Kidney epithelial cell (primary cell): ENCODE measurements around the gene AKT1. TPM values are rescaled to one million over a fixed set of nuclear protein-coding genes. Genes with fewer than 3 reads are reported as not detected.
"Not testable (repeated sequence)": the region's sequence is repeated elsewhere in the genome, so short reads cannot be mapped to it uniquely, and the experiment has no call there.

Experiments
- DNase-seq: peaks from one replicate; pipeline ENCODE4 v3.0.0-alpha.2; 2010; ENCODE audit warnings: low read depth
- H3K27me3 ChIP-seq: 2 replicates; pipeline ENCODE4 v1.6.0; 2011; ENCODE audit warnings: low read length; ENCODE audit not compliant: control insufficient read depth, insufficient read depth
- H3K36me3 ChIP-seq: 2 replicates; pipeline ENCODE4 v1.5.1; 2011; ENCODE audit warnings: low read length; ENCODE audit not compliant: control insufficient read depth, insufficient read depth
- H3K4me3 ChIP-seq: 2 replicates; pipeline ENCODE4 v1.5.1; 2011; ENCODE audit warnings: low read depth, mild to moderate bottlenecking, control low read depth, low read length
- CTCF ChIP-seq: IDR thresholded peaks from 2 replicates; pipeline ENCODE4 v1.5.1; 2011; ENCODE audit warnings: mild to moderate bottlenecking, moderate library complexity, low read length, control low read depth, inconsistent platforms; ENCODE audit not compliant: insufficient read depth, poor library complexity, severe bottlenecking
- total RNA-seq: library from RNA; depleted of rRNA; stranded (reverse); fragments of >200 nt; gene quantifications from 2 replicates; pipeline ENCODE4 v1.2.3, GENCODE V29; 2015

Gene AKT1
- total RNA-seq, 1 donor from 2014 or later, result 144 TPM

- TF ChIP-seq CTCF, result peak; percentile 86
- Histone ChIP-seq H3K27me3 (no peaks in the 10 kb centered on the region), H3K4me3 (no peak overlapping the region), H3K36me3 (no peaks in the 10 kb centered on the region)
- DNase-seq, result no peak
Observed at GRCh38 chr14:104820669-104821228, 25.2 kb upstream of the AKT1 start.

DNA sequence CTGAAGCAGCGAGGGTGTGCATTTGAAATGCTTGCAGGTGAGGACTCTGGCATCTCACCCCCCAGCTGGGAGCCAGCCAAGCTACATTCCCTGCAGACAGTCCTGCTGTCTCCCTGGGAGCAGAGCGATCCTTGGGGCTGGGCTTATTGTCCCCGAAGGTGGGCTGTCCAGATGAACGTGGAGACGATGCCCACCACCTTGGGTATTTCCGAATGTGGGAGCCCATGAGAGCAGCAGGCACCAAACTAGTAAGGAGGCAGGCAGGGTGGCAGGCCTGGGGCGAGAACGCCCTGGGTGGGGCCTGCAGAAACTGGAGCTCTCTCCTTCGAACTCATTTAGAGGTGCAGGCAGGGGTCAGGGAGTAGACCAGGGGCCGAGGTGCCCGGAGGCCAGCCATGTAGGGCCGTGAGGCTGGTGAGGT lies 23.8 kb upstream of the AKT1 start:
- no peaks in the 10 kb centered on the region for H3K27me3 ChIP-seq
- no peak for DNase-seq
- H3K4me3 ChIP-seq, result no peak overlapping the region
- H3K36me3 ChIP-seq, result no peaks in the 10 kb centered on the region
- no peak for TF ChIP-seq CTCF

DNA sequence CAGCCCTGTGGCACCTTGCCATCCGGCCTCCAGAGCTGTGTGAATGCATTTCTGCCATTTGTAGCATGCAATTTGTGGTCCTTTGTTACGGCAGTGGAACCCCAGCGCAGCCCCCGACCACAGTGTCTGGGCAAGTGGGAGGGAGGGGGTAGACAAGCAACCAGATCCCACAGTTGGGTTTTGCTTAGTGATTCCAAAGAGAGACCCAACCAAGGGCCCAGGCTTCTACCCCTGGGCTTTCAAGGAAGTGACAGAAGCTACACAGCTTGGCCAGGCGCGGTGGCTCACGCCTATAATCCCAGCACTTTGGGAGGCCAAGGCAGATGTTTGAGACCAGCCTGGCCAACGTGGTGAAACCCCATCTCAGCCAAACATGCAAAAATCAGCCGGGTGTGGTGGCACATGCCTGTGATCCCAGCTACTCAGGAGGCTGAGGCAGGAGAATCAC lies 23.2 kb upstream of the AKT1 start:
- H3K4me3 ChIP-seq, result no peak overlapping the region
- H3K27me3 ChIP-seq, result no peaks in the 10 kb centered on the region
- TF ChIP-seq CTCF, result no peak
- H3K36me3 ChIP-seq, result no peaks in the 10 kb centered on the region
- DNase-seq, result no peak

DNA sequence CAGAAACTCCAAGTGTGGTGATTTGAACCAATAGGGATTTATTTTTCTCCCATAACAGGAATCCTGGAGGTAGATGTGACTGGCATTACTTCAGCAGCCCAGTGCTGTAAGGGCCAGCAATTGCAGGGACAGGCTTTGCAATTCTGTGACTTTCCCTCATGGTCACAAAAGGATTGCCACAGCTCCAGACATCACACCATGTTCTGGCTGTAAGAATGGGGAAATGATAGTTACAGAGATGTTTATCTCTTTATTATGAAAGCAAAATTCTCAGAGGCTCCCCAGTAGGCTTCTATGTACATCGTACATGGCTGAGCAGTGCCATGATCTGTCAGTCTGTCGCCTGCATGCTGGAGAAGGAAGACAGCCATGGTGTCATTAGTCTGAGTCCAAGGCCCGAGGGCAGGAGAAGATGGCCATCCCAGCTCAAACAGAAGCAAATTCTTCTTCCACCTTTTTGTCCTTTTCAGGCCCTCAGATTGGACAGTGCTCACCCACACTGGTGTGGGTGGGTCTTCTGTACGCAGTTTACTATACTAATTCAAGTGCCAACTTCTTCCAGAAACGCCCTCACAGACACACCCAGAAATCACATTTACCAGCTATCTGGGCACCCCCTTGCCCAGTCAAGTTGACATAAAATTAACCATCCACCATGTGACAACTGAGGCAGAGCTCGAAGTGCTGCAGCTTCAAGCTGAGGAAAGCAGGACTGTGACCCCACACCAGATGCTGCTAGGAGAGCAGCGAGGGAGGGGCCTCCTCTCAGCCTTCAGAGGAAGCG lies 22.6 kb upstream of the AKT1 start:
- no peak for TF ChIP-seq CTCF
- Histone ChIP-seq H3K4me3 (no peak overlapping the region), H3K27me3 (no peaks in the 10 kb centered on the region), H3K36me3 (no peaks in the 10 kb centered on the region)
- no peak for DNase-seq

- Histone ChIP-seq H3K4me3 (peak overlapping the region; percentile 57), H3K36me3 (no peaks in the 10 kb centered on the region), H3K27me3 (no peaks in the 10 kb centered on the region)
- no peak for DNase-seq
- no peak for TF ChIP-seq CTCF
Observed at GRCh38 chr14:104816616-104816884, 21.0 kb upstream of the AKT1 start.

GRCh38 chr14:104814701-104815100 lies 19.2 kb upstream of the AKT1 start:
- not testable (repeated sequence) for H3K4me3 ChIP-seq, H3K27me3 ChIP-seq, DNase-seq, H3K36me3 ChIP-seq
